HL-60/S4 treated with retinoic acid at 250 ng/mL for 4 days and 3 days (cell line): Measurements from ENCODE around the gene ADGRL3.

Experiments used
- in situ Hi-C: fragments of 300-500 bp; cut with MboI; formaldehyde crosslinking; loops from 2 replicates; pipeline ENCODE4 v1.7.0; 2022; ENCODE audit warnings: low sequenced_read_pairs

Gene ADGRL3

DNA sequence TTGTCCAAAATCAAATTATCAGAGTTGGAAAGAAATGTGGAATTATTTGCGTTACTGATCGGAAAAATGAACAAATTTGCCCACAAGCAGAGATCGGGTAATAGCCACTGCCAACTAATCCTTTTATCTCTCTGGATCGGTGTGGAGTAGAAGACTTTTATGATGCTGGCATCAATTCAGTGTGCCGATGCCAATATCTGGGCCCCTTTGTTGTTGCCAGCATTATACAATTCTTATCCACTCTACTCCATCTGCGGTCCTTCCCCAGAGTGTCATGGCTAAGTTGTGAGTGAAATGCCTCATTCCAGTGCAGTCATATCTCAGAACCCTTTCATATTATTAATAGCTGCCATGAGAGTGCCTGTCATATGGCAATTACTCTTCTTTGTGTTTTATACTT is 660.2 kb downstream of the ADGRL3 start:
- in situ Hi-C loops, result no loop called here

DNA sequence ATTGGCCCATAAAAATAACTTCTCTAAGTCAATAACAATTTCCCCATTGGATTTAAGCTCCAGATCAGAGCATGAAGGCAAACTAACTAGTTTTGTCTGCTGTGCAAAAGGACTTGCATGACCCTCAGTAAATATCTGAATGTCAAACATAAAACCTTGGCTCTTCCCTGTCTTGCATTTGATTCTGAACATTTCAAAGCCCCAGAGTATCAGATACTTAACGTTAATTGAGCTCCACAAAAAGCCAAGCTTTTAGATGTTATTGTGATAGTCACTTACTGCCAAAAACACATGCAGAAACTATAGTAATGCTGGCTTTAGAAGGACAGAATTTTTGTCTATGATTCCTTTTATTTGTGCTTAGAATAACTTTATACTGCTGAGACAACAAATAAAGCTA is 664.2 kb downstream of the ADGRL3 start:
- in situ Hi-C loops, result no loop called here

DNA sequence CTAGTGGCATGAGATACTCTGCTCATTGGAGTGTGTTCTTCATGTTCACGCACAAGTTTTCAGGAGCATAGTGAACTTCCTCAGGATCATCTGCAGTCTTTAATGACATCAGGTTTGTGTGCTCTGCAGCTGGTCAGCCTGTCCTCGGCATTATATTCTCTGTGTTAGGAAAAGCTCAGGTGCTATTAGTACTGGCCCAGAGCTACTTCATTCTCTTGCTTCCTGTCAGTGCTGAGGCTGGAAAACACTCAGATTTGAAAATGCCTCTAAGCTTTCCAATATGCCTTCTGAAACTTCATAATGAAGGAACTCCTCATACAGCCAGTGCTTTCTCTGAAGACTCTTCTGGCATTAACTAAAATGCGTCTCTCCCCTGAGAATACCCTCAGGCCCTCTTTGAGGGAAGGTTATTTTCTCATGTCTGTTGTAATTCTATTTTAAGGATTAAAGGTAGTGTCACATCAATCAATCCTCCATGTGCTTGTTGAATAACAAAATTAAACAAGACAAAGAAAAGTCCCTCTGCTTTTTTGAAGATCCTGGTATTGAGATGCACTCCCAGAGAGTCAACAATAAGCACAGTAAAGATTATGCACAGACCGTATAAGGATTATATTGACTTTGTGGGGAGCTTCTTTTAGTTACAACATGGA is 666.4 kb downstream of the ADGRL3 start:
- in situ Hi-C loops, result no loop called here

DNA sequence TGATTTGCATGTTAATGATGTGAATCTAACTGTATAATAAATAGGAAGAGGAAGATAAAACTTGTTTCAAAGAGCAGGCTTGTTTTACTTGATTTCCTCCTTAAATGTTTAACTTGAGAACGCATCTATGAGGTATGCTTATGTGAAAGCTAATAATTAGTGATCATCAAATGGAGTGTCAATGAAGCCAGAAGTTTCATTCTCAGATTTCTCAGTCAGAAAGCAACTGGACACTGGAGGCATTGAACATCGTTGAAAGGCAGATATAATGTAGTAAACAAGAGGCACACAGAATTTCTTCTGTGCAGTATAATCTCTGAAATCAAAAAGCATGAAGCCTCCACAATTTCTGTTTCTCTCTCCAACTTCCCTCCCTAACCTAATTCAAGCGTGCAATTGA is 672.9 kb downstream of the ADGRL3 start:
- in situ Hi-C loops, result no loop called here

GRCh38 chr4:61877266-61877665 is 677.1 kb downstream of the ADGRL3 start:
- in situ Hi-C loops, result no loop called here

DNA sequence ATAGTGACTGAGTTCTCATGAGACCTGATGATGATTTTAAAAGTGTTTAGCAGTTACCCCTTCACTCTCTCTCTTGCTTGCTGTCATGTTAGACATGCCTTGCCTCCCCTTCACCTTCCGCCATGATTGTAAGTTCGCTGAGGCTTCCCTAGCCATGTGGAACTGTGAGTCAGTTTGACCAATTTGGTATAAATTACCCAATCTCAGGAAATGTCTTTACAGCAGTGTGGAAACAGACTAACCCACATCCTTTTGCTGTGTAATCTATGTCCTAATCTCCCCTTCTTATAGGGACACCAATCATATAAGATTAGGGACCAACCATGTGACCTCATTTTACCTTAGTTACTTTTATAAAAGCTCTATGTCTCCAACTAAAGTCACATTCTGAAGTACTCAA is 677.8 kb downstream of the ADGRL3 start:
- in situ Hi-C loops, result no loop called here

- in situ Hi-C loops, result no loop called here
Observed at GRCh38 chr4:61882381-61882780, 682.3 kb downstream of the ADGRL3 start.

DNA sequence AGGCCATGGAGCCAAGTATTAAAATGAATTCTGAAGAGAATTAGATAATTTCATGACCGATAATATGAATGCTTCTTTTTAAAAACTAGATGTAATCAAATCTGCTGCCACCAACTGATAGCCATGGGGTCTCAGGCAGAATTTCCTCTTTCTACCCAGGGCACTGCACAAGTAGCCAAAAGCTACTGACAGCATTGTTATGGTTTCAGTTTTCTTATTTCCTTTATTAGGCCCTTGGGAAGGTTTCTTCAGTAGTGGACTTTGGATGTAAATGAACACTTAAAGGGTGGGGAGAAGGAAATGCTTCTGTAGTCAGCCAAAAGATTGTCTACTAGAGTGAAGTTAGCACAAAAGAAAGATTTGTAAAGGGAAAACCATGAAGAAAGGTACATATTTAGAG is 686.0 kb downstream of the ADGRL3 start:
- in situ Hi-C loops, result no loop called here

- in situ Hi-C loops, result no loop called here
Observed at GRCh38 chr4:61889117-61889516, 689.0 kb downstream of the ADGRL3 start.

- in situ Hi-C loops, result no loop called here
Observed at GRCh38 chr4:61890321-61890720, 690.2 kb downstream of the ADGRL3 start.

DNA sequence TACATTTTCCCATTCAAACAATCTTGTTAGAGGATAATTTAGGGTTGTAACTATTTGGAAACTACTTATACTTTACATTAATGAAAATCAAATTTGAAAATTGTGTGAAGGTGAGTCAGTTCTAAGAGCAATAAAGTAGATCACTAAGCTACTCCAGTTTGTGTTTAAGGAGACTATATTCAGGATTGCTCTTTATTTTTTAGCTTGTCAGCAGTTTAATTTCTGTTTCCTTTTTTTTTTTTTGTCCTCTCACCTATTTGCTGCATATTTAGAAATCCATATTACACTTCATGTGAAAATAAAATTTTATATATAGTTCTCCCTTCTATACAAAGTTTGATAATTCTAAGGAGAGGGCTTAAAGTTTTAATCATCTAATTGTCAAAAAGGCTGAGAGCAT is 691.8 kb downstream of the ADGRL3 start:
- in situ Hi-C loops, result no loop called here

- in situ Hi-C loops, result no loop called here
Observed at GRCh38 chr4:61896634-61897033, 696.5 kb downstream of the ADGRL3 start.

DNA sequence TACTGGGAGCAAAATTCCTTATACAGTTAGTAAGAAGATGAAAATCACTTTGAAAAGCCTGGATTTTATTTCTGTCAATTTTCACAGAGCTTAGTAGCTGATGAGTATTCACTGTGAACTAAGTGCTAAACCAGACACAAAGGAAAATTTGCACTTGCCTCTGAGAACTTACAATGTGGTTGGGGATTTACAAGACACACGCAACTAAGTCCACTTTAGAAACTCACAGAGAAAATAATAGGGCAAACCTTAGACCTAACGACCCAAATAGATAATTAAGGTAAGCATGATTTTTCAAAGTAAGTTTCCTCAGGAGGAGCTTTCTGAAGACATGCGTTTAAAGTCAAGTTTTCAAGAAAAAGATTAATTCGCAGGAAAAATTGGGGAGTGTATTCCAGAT is 708.9 kb downstream of the ADGRL3 start:
- in situ Hi-C loops, result no loop called here

DNA sequence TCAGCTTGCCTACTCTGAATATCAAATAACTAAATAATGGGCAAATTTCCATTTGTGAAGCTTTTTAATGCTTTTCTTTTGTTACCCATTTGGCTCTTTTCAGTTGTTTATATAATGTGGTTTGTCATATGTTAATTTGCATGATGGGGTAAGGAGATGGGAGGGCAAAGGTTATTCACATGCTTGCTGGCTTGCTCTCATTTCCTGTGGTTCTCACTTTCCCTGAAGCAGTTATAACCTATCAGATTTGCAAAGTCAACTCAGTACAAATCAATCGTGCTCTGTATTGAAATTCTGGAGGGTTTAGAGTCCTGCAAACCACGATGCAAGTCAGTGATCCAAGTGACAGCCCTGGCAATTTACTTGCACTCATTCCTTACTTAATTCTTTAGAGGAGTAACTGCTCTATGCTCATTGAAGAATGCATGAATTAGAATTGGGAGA is 711.2 kb downstream of the ADGRL3 start:
- in situ Hi-C loops, result no loop called here

GRCh38 chr4:61913619-61914018 is 713.5 kb downstream of the ADGRL3 start:
- in situ Hi-C loops, result no loop called here

- in situ Hi-C loops, result no loop called here
Observed at GRCh38 chr4:61915501-61915900, 715.4 kb downstream of the ADGRL3 start.

DNA sequence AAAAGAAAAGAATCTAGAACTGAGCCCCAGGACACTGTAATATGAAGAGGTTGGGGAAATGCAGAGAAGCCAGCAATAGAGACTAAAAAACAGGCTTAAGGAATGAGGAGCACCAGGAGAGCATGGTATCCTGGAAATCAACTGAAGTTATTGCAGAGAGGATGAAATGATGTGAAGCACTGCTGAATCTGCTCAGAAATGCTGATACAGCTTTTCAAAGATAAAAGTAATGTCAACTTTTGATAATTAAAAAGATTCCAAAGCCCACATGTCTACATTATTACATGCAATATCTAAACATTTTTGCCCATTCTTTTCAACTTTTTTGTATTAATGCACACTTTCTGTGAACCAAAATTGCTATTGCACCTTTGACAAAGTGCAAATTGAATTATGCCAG is 718.4 kb downstream of the ADGRL3 start:
- in situ Hi-C loops, result no loop called here

GRCh38 chr4:61918987-61919386 is 718.9 kb downstream of the ADGRL3 start:
- in situ Hi-C loops, result no loop called here

- in situ Hi-C loops, result no loop called here
Observed at GRCh38 chr4:61919561-61919960, 719.4 kb downstream of the ADGRL3 start.

DNA sequence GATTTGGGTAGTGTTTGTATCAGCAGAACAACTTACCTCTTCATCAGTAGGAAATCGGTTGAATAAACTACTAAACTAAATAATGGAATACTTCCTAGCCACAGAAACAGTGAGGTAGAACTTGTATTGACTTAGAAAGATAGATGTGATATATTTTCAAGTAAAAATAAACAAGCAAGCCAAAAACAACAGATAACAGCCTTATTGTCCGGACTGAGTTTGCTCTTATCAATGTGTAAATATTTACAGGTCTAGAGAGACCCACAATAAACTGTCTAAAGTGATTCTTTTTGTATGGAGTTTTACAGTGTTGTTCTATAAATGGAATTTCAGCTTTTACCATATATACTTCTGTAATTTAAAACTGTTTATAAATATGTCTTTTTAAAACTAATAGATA is 721.8 kb downstream of the ADGRL3 start:
- in situ Hi-C loops, result no loop called here

GRCh38 chr4:61922766-61923165 is 722.6 kb downstream of the ADGRL3 start:
- in situ Hi-C loops, result no loop called here

DNA sequence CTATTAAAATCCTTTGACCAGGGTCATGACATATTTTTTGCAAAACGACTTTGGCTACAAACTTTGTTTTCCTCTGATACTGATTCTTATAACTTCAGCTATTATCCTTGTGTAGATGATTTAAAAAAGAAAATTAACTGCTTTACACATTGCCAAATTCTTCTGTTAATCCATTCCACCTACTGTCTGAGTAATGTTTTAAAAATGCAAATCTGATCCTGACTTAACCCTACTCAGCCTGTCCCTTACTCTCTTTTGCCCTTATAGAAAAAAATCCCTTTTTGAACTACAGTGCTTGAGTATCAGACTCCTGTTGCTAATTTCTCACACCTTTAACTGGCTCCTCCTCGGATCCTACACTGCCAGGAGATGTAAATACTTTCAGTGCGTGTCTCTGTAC is 723.1 kb downstream of the ADGRL3 start:
- in situ Hi-C loops, result no loop called here

- in situ Hi-C loops, result no loop called here
Observed at GRCh38 chr4:61924131-61924530, 724.0 kb downstream of the ADGRL3 start.
